NB4 (cell line): ENCODE measurements around the gene CSPG4.

Experiments used
- DNase-seq: peaks from one replicate; pipeline ENCODE4 v3.0.0; 2010; ENCODE audit warnings: low read depth
- H3K4me3 ChIP-seq: one replicate; pipeline ENCODE4 v1.5.1; 2011; ENCODE audit warnings: mild to moderate bottlenecking, low read depth, low read length, moderate library complexity
- MYC ChIP-seq: IDR thresholded peaks from 2 replicates; pipeline ENCODE4 v1.6.1; 2011; ENCODE audit warnings: low read depth, low read length
- POLR2A ChIP-seq: IDR thresholded peaks from 2 replicates; pipeline ENCODE4 v1.6.1; 2011; ENCODE audit warnings: mild to moderate bottlenecking; ENCODE audit not compliant: insufficient read length; ENCODE audit errors: extremely low read depth
- TF ChIP-seq, protein P1 (sequence below): IDR thresholded peaks from 2 replicates; pipeline ENCODE4 v1.6.1; 2011; ENCODE audit warnings: low read depth, low read length
- TF ChIP-seq, protein P2 (sequence below): IDR thresholded peaks from one replicate; pipeline ENCODE4 v1.5.1; 2012; ENCODE audit warnings: low read depth, low read length

Gene CSPG4

GRCh38 chr15:75651810-75652543 lies 60.7 kb downstream of the CSPG4 start:
- DNase-seq: peak; percentile 85
- TF ChIP-seq MYC (no peak), POLR2A (no peak)
- TF ChIP-seq, protein P1, sequence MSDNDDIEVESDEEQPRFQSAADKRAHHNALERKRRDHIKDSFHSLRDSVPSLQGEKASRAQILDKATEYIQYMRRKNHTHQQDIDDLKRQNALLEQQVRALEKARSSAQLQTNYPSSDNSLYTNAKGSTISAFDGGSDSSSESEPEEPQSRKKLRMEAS: no peak
- TF ChIP-seq, protein P2, sequence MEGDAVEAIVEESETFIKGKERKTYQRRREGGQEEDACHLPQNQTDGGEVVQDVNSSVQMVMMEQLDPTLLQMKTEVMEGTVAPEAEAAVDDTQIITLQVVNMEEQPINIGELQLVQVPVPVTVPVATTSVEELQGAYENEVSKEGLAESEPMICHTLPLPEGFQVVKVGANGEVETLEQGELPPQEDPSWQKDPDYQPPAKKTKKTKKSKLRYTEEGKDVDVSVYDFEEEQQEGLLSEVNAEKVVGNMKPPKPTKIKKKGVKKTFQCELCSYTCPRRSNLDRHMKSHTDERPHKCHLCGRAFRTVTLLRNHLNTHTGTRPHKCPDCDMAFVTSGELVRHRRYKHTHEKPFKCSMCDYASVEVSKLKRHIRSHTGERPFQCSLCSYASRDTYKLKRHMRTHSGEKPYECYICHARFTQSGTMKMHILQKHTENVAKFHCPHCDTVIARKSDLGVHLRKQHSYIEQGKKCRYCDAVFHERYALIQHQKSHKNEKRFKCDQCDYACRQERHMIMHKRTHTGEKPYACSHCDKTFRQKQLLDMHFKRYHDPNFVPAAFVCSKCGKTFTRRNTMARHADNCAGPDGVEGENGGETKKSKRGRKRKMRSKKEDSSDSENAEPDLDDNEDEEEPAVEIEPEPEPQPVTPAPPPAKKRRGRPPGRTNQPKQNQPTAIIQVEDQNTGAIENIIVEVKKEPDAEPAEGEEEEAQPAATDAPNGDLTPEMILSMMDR: no peak
- H3K4me3 ChIP-seq: peak overlapping the region; percentile 41

GRCh38 chr15:75650908-75651809 lies 61.5 kb downstream of the CSPG4 start:
- DNase-seq: peak; percentile 82
- H3K4me3 ChIP-seq: peak overlapping the region; percentile 41
- TF ChIP-seq, protein P2: no peak
- peak; percentile 27 for TF ChIP-seq POLR2A
- TF ChIP-seq, protein P1: peak; percentile 24; the same call in 1 of the 2 replicates
- TF ChIP-seq MYC: 0 out of 2 replicates have a peak, but pooled peaks have one; percentile 37

GRCh38 chr15:75649848-75650247 lies 62.8 kb downstream of the CSPG4 start:
- TF ChIP-seq, protein P2: no peak
- TF ChIP-seq MYC: no peak
- TF ChIP-seq, protein P1: no peak
- no peak for TF ChIP-seq POLR2A
- no peak for DNase-seq
- no peak overlapping the region for H3K4me3 ChIP-seq

GRCh38 chr15:75649045-75649761 lies 63.4 kb downstream of the CSPG4 start:
- no peak for DNase-seq
- H3K4me3 ChIP-seq: no peak overlapping the region
- no peak for TF ChIP-seq POLR2A
- no peak for TF ChIP-seq MYC
- TF ChIP-seq, protein P1: no peak
- TF ChIP-seq, protein P2: no peak

DNA sequence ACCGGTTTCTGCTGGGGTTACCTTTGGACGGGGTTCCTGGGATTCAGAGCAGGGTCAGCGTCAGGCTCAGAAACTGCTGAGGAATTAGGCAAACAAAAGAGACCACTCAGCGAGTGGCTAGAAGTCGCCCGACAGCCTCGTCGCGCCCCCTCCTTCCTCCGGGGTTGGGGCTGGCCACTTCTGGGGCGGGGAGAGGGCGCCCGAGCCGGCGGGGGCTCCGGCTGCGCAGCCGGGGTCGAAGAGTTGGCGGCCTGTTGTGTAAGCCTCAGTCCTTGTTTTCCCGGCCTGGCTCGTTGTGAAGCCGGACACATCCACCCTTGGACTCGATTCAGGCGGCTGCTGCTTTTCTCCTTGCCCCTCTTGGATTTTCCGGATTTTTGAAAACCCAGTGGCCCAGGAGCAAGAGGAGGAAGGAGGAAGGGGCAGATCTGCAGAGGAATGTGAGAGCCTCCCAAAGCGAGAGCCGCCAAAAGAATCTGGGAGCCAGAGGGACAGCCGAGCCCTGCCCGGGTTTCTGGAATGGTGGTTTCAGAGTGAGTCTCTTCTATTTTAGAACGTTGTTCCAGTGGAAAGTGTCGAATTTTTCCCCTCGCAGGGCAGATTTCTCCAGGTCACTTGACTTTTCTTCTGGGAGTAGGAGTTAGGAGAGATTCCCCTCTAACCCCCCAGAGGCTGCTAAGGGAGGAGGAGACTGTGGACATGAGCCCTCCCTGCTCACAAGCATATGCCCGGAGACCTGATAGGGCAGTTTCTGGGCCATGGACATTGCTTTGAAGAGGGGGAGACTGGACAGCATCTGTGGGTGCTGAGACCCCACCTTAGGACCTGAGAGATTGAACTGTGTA lies 64.3 kb downstream of the CSPG4 start:
- TF ChIP-seq MYC (no peak), POLR2A (no peak)
- TF ChIP-seq, protein P2: no peak
- TF ChIP-seq, protein P1: no peak
- peak overlapping the region; percentile 61 for H3K4me3 ChIP-seq
- peak; percentile 61 for DNase-seq
